CD4-positive, alpha-beta T cell (primary cell): ENCODE results near the gene ELP5. TPM values are rescaled to one million over a fixed set of nuclear protein-coding genes. Genes with fewer than 3 reads are reported as not detected.

Experiments
- ATAC-seq: fragments of 200-7000 bp; cut with Tn5 transposase; one replicate; pipeline ENCODE4 v1.10.0; 2022; ENCODE audit warnings: mild to moderate bottlenecking; ENCODE audit not compliant: poor library complexity
- CTCF ChIA-PET: fragments of 350-600 bp; sonication (Branson Sonifier 250); formaldehyde crosslinking; loops from one replicate; lab custom pipeline; 2021; ENCODE audit warnings: antibody characterized with exemption, inconsistent platforms; lab: Charles Lee
- POLR2A ChIA-PET: fragments of 350-600 bp; sonication (Branson Sonifier 250); formaldehyde crosslinking; loops from one replicate; lab custom pipeline; 2021; ENCODE audit warnings: antibody characterized with exemption, inconsistent platforms; lab: Charles Lee
- DNase-seq, 14 experiments: peaks; one replicate each; pipeline ENCODE4 v3.0.0-alpha.2; 2013 to 2020; ENCODE audit warnings: mixed read lengths in 2 of 14
- H3K27ac ChIP-seq, 2 donors: one replicate each; pipeline versions ENCODE4 v1.5.1 to v1.7.0; 2013; ENCODE audit warnings: low read length in 2 of 2, low read depth in 1 of 2, mild to moderate bottlenecking in 1 of 2
- H3K27me3 ChIP-seq, 2 experiments: 1 replicate in 1 of 2; 2 replicates in 1 of 2; pipeline versions ENCODE4 v1.6.1 to v1.7.0; 2013; ENCODE audit warnings: low read length in 2 of 2, control low read depth in 1 of 2, mild to moderate bottlenecking in 1 of 2, moderate library complexity in 1 of 2; ENCODE audit not compliant: insufficient read depth in 2 of 2, control insufficient read depth in 1 of 2
- H3K36me3 ChIP-seq: one replicate; pipeline ENCODE4 v1.6.1; 2013; ENCODE audit warnings: low read length, control low read depth; ENCODE audit not compliant: insufficient read depth
- H3K4me1 ChIP-seq: one replicate; pipeline ENCODE4 v1.6.1; 2013; ENCODE audit warnings: low read length, control low read depth; ENCODE audit not compliant: insufficient read depth
- H3K4me3 ChIP-seq: one replicate; pipeline ENCODE4 v1.5.1; 2013; ENCODE audit warnings: mild to moderate bottlenecking, low read length, moderate library complexity
- H3K9me3 ChIP-seq, 2 experiments: 1 replicate in 1 of 2; 2 replicates in 1 of 2; pipeline versions ENCODE4 v1.6.1 to v1.7.0; 2013; ENCODE audit warnings: low read length in 2 of 2, mild to moderate bottlenecking in 2 of 2, control low read depth in 1 of 2, moderate library complexity in 1 of 2; ENCODE audit not compliant: control insufficient read depth in 1 of 2, insufficient read depth in 1 of 2
- H3K27ac Mint-ChIP-seq: one replicate; pipeline ENCODE4 v1.8.0; 2020; ENCODE audit warnings: mixed read lengths
- H3K27me3 Mint-ChIP-seq: one replicate; pipeline ENCODE4 v1.8.0; 2021; ENCODE audit warnings: mixed read lengths
- H3K36me3 Mint-ChIP-seq: one replicate; pipeline ENCODE4 v1.8.0; 2021; ENCODE audit warnings: low read depth, mixed read lengths
- H3K4me1 Mint-ChIP-seq: one replicate; pipeline ENCODE4 v1.8.0; 2021; ENCODE audit warnings: low read depth, mixed read lengths
- H3K4me3 Mint-ChIP-seq: one replicate; pipeline ENCODE4 v1.8.0; 2020; ENCODE audit warnings: mild to moderate bottlenecking, mixed read lengths
- H3K9me3 Mint-ChIP-seq: one replicate; pipeline ENCODE4 v1.8.0; 2020; ENCODE audit warnings: mixed read lengths
- intact Hi-C, 2 experiments: fragments of 100-400 bp; cut with DNase I in 1 of 2; cut with micrococcal nuclease in 1 of 2; formaldehyde crosslinking; loops; one replicate each; pipeline versions ENCODE4 v1.15.1 to v1.9.0; 2023 to 2025; cut with DNase I, micrococcal nuclease
- total RNA-seq, 174 experiments: library from RNA in 2 of 174; stranded (reverse) in 2 of 174; gene quantifications; one replicate each; pipeline ENCODE4 v1.2.3 and lab custom pipeline; 2021 to 2026
- TF ChIP-seq, protein P1 (sequence below): fragments of 200-600 bp; IDR thresholded peaks from one replicate; pipeline ENCODE4 v1.8.0; 2022; ENCODE audit warnings: antibody characterized with exemption, mild to moderate bottlenecking

Gene ELP5
- total RNA-seq, 2 experiments from 2014 or later = 20.1 to 21.3 TPM

DNA sequence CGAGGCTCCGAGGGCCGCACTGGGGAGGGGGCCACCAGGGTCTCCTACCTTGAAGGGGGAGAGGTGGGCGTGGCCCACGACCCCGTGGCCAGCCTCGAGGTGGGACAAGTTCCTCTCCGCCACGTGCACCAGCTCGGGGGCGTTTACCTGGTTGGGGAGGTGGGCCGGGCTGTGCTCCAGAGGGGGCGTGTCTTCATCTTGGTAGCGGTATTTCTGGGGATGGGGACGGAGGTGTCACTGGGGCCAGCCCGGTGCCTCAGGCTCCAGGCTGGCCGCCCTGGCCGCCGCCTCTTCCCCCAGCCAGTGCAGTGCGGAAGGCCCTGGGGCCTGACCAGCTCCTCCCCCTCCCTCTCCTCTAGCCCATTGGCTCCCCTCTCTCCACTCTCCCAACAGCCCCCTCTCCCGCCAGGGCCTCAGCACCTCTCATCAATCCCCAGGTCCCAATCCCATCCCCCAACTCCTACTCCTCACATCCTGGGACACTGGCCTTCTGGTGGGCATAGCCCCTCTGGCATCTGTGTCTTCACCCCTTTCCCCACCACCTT, 43.9 kb upstream of the ELP5 start:
- H3K27ac ChIP-seq = no peak overlapping the region
- peaks cover 43% of the 10 kb centered on the region for H3K4me1 Mint-ChIP-seq
- peaks cover 2% of the 10 kb centered on the region for H3K36me3 ChIP-seq
- no peaks in the 10 kb centered on the region for H3K9me3 Mint-ChIP-seq
- H3K4me3 ChIP-seq = no peak overlapping the region
- DNase-seq = peak in 1 of 14 experiments; percentile 57
- no peak for ATAC-seq
- ChIA-PET POLR2A (no interaction called here), CTCF (no interaction called here)
- peaks cover 5% of the 10 kb centered on the region for H3K27me3 Mint-ChIP-seq
- H3K4me1 ChIP-seq = peaks cover 40% of the 10 kb centered on the region
- peak overlapping the region; percentile 43 for H3K27ac Mint-ChIP-seq
- H3K4me3 Mint-ChIP-seq = no peak overlapping the region
- H3K36me3 Mint-ChIP-seq = peaks cover 8% of the 10 kb centered on the region
- no peaks in the 10 kb centered on the region for H3K9me3 ChIP-seq
- intact Hi-C loops = no loop called here
- TF ChIP-seq, protein P1, sequence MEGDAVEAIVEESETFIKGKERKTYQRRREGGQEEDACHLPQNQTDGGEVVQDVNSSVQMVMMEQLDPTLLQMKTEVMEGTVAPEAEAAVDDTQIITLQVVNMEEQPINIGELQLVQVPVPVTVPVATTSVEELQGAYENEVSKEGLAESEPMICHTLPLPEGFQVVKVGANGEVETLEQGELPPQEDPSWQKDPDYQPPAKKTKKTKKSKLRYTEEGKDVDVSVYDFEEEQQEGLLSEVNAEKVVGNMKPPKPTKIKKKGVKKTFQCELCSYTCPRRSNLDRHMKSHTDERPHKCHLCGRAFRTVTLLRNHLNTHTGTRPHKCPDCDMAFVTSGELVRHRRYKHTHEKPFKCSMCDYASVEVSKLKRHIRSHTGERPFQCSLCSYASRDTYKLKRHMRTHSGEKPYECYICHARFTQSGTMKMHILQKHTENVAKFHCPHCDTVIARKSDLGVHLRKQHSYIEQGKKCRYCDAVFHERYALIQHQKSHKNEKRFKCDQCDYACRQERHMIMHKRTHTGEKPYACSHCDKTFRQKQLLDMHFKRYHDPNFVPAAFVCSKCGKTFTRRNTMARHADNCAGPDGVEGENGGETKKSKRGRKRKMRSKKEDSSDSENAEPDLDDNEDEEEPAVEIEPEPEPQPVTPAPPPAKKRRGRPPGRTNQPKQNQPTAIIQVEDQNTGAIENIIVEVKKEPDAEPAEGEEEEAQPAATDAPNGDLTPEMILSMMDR = no peak
- H3K27me3 ChIP-seq = no peaks in the 10 kb centered on the region

GRCh38 chr17:7208754-7209460, 43.1 kb upstream of the ELP5 start:
- ChIA-PET POLR2A (no interaction called here), CTCF (interaction anchor here (0.8 to 0.9 kb wide), 2 partner anchors 12 to 31 kb away, joined by 3 read pairs; no protein-coding TSS in a partner anchor)

GRCh38 chr17:7211491-7212273, 40.3 kb upstream of the ELP5 start:
- no peak for ATAC-seq
- Mint-ChIP-seq H3K9me3 (no peaks in the 10 kb centered on the region), H3K36me3 (no peaks in the 10 kb centered on the region), H3K27me3 (peaks cover 5% of the 10 kb centered on the region), H3K4me3 (no peak overlapping the region), H3K4me1 (peaks cover 48% of the 10 kb centered on the region), H3K27ac (peak overlapping the region; percentile 12)
- TF ChIP-seq, protein P1 = no peak
- POLR2A ChIA-PET = no interaction called here
- CTCF ChIA-PET = no interaction called here
- Histone ChIP-seq H3K27ac (no peak overlapping the region), H3K4me1 (peaks cover 45% of the 10 kb centered on the region), H3K36me3 (no peaks in the 10 kb centered on the region), H3K27me3 (no peaks in the 10 kb centered on the region), H3K4me3 (no peak overlapping the region), H3K9me3 (no peaks in the 10 kb centered on the region)
- DNase-seq = peak in 1 of 14 experiments; percentile 52
- intact Hi-C loops = no loop called here

More at GRCh38 chr17:7208754-7209460, 43.1 kb upstream of the ELP5 start:
- TF ChIP-seq, protein P1 = no peak
- Histone ChIP-seq H3K4me1 (peaks cover 43% of the 10 kb centered on the region), H3K27ac (no peak overlapping the region), H3K36me3 (peaks cover 1% of the 10 kb centered on the region), H3K27me3 (no peaks in the 10 kb centered on the region), H3K9me3 (no peaks in the 10 kb centered on the region), H3K4me3 (no peak overlapping the region)
- no peak for ATAC-seq
- H3K27me3 Mint-ChIP-seq = peaks cover 5% of the 10 kb centered on the region
- peaks cover 46% of the 10 kb centered on the region for H3K4me1 Mint-ChIP-seq
- H3K4me3 Mint-ChIP-seq = no peak overlapping the region
- peaks cover 8% of the 10 kb centered on the region for H3K36me3 Mint-ChIP-seq
- intact Hi-C loops = no loop called here
- H3K27ac Mint-ChIP-seq = peak overlapping the region; percentile 43
- peak in 1 of 14 experiments; percentile 18 for DNase-seq
- H3K9me3 Mint-ChIP-seq = no peaks in the 10 kb centered on the region
